GM10266 (cell line): ENCODE measurements around the gene SAMD4A.

Experiments used
- DNase-seq: peaks from one replicate; pipeline ENCODE4 v3.0.0; 2012; ENCODE audit errors: extremely low spot score
- TF ChIP-seq, protein P1 (sequence below): IDR thresholded peaks from 2 replicates; pipeline ENCODE4 v1.5.1; 2012; ENCODE audit warnings: mild to moderate bottlenecking, low read depth; ENCODE audit not compliant: control insufficient read depth, insufficient read depth; ENCODE audit errors: missing control alignments

Gene SAMD4A

DNA sequence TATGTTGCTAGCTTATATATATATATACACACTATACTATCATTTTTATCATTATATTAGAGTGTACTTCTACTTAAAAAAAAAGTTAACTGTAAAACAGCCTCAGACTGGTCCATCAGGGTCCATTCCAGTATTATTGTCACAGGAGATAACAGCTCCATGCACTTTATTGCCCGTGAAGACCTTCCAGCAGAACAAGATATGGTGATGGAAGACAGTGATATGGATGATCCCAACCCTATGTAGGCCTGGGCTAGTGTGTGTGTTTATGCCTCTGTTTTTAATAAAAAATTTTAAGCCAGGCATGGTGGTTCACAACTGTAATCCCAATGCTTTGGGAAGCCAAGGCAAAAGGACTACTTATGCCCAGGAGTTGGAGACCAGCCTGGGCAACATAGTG lies 249.5 kb downstream of the SAMD4A start:
- TF ChIP-seq, protein P1, sequence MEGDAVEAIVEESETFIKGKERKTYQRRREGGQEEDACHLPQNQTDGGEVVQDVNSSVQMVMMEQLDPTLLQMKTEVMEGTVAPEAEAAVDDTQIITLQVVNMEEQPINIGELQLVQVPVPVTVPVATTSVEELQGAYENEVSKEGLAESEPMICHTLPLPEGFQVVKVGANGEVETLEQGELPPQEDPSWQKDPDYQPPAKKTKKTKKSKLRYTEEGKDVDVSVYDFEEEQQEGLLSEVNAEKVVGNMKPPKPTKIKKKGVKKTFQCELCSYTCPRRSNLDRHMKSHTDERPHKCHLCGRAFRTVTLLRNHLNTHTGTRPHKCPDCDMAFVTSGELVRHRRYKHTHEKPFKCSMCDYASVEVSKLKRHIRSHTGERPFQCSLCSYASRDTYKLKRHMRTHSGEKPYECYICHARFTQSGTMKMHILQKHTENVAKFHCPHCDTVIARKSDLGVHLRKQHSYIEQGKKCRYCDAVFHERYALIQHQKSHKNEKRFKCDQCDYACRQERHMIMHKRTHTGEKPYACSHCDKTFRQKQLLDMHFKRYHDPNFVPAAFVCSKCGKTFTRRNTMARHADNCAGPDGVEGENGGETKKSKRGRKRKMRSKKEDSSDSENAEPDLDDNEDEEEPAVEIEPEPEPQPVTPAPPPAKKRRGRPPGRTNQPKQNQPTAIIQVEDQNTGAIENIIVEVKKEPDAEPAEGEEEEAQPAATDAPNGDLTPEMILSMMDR = no peak
- DNase-seq = no peak

DNA sequence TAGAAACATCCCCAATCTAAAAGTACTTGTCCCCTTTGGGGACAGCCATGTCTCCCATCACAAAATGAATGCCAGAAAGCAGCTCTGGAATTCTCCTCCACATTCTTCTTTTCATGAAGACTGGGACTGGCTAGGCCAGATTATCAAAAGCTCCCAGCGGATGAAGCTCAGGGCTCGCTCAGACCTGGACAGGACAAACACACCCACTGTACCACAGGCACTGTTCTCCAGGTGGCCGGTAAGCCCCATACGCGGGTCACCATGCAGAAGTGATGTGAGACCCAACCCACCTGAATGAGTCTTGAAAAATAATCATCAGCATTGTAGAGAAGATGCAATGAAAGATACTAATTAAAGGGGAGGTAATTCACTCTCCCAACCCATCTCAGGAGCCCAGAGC lies 250.6 kb downstream of the SAMD4A start:
- TF ChIP-seq, protein P1 = no peak
- no peak for DNase-seq

DNA sequence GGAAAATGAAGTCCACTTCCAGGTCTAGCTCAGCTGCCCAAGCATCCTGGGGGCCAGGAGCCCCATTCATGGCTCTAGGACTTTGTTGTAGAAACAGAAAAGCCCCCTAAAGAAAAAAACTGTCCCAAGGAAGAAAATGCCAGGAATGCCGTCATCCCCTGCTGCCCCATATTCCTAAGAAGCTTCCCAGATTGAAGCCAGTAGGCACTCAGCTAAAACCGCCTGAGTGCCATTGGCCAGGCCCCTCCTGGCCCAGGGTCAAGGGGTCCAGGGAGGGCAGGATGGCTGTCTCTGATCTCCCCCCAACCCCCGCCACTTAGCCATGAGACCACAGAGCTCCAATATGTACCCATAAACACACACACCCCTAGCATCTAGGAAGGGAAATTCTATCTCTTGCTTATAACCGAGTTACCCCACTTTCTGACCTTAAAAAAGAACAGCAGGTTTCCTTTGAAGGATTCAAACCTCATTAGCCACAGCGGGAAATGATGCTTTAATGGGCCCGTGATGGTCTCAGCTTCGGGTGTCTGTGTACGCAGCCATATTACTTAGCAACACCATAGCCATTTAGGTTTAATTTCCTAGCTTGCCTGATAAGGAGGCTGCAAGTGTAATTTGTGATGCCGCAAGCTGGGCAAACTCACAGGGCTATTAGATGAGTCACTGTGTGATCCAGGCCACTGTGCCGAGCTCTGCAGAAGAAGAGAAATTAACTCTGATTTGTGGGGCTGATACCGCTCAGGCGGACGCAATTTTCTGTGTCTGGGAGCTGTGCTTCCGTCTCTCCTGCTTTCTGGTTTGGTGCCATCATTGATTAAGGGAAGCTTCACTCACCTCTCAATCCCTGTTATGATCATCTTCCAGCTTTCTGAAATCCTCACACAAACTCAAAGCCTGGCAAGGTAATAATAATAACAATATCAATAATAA lies 251.5 kb downstream of the SAMD4A start:
- DNase-seq = no peak
- TF ChIP-seq, protein P1 = no peak

DNA sequence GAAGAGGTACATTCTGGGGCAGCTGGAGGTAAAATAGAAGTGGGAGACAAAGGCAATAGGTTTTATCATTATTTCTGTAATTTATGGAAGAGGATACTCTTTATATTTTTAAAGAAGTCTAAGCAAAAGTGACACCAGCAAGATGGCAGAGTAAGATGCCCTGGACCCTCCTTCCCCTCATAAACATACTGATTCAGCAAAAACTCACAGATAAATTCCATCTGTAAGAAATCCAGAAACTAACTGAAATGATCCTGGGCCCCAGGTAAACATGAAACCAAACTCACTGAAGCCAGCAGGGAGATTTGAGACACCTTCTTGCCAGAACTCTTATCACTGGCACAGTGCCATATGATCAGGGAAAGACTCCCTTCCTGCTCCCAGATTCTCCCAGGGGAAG lies 255.8 kb downstream of the SAMD4A start:
- DNase-seq = no peak
- TF ChIP-seq, protein P1 = no peak

DNA sequence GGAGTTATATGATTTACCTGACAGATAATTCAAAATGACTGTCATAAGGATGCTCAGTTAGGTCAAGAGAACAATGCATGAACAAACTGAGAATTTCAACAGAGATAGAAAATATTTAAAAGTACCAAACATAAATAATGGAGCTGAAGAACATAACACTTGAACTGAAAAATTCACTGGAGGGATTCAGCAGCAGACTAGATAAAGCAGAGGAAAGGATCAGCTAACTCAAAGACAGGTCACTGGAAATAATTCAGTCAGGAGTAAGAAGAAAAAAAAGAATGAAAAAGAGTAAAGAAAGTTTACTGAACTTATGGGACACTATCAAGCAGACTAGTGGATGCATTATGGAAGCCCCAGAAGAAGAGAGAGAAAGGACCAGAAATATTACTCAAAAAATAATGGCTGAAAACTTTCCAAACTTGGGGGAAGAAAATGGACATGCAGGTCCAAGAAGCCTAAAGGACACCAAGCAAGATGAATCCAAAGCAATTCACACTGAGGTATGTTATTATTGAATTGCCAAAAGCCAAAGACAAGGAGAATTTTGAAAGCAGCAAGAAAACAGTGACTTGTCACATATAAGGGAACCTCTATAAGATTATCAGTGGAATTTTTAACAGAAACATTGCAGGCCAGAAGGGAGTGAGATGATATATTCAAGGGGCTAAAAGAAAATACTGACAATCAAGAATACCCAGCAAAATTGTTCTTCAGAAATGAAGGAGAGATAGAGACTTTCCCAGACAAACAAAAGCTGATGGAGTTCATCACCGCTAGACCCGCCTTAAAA lies 257.0 kb downstream of the SAMD4A start:
- DNase-seq = no peak
- TF ChIP-seq, protein P1 = no peak

DNA sequence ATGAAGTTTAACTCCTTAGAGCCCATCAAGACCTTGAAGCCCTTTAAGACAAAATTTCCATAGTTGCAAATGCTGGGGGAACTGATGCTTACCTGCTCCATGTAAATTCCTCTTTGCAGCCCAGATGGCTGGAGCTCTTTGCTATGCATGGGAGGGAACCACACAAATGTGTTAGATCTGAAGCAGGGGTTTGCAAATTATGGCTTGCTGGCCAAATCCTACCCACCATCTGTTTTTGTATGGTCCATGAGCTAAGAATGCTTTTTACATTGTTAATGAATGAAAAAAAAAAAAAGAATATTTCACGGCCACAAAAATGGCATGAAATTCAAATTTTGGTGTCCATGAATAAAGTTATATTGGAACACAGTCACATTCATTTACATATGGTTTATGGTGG lies 261.1 kb downstream of the SAMD4A start:
- no peak for DNase-seq
- TF ChIP-seq, protein P1 = no peak
